ENCODE results near the gene VENTX. TPM values are rescaled to one million over a fixed set of nuclear protein-coding genes. Genes with fewer than 3 reads are reported as not detected.

The VENTX gene
- polyA plus RNA-seq, 3 donors from 2014 or later: 0.24 TPM; not detected in 2

DNA sequence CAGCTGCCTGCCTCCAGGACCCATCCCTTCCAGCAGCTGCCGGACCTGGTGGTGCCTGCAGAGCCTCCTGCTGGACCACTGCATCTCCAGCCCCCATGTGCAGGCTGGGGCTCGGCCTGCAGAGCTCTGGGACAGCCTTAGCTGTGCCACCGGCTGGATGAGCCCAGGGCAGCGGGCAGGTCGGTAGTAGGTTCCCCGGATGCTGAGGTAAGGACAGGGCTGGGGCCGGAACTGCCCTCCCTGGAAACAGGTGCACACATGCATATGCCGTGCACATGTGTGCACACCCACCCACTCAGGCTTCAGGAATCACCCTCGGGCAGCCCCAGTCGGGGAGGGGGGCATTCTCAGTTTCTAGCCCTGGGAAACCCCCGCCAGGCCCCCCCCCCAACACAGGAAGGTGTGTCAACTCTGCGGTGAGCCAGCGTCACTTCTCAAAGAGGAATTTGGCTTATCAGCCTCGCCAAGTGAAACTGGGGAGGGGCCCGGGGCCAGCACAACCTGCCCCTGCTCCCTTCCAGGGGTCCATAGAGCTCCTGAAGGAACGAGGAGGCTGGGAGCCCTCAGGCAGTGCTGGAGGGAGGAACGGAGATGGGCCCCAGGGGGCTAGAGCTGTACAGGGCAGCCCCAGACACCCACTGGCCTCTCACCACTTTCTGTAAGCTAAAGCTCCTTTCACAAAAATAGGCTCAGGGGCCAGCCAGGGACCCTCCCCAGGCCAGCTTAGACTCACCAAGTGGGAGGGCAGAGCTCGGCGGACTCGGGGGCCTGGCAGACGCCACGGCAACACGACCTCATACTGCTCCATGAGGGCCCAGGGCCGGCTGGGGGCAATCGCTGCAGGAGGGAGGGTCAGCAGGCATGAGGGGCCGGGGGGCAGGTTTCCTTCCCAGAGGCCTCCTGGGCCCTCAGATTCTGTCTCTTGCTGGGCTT, 37.4 kb downstream of the VENTX start:
- peaks cover 26 to 38% of the 10 kb centered on the region in 2 donors for H3K4me1 Mint-ChIP-seq
- H3K27ac Mint-ChIP-seq: peak overlapping the region; percentile 92 to 100 (median 96)
- no peaks in the 10 kb centered on the region for H3K36me3 Mint-ChIP-seq
- H3K27me3 Mint-ChIP-seq (ENCODE audit: low read depth in 3 of 3): peaks cover 18 to 34% (median 19%) of the 10 kb centered on the region in 3 donors
- no peaks in the 10 kb centered on the region for H3K9me3 Mint-ChIP-seq
- DNase-seq: peak; percentile 79 to 81 (median 81)
- peak overlapping the region; percentile 92 to 94 (median 93) for H3K4me3 Mint-ChIP-seq

GRCh38 chr10:133275684-133276092, 38.0 kb downstream of the VENTX start:
- no peaks in the 10 kb centered on the region for H3K9me3 Mint-ChIP-seq
- peaks cover 18 to 34% (median 19%) of the 10 kb centered on the region in 3 donors for H3K27me3 Mint-ChIP-seq (ENCODE audit: low read depth in 3 of 3)
- peak overlapping the region; percentile 92 to 94 (median 93) for H3K4me3 Mint-ChIP-seq
- peak overlapping the region; percentile 92 to 100 (median 96) for H3K27ac Mint-ChIP-seq
- DNase-seq: peak; percentile 52 to 64 (median 63)
- H3K4me1 Mint-ChIP-seq: peaks cover 29 to 42% of the 10 kb centered on the region in 2 donors
- H3K36me3 Mint-ChIP-seq: no peaks in the 10 kb centered on the region

GRCh38 chr10:133276100-133276434, 38.4 kb downstream of the VENTX start:
- peak overlapping the region; percentile 92 to 94 (median 93) for H3K4me3 Mint-ChIP-seq
- peaks cover 18 to 34% (median 19%) of the 10 kb centered on the region in 3 donors for H3K27me3 Mint-ChIP-seq (ENCODE audit: low read depth in 3 of 3)
- H3K36me3 Mint-ChIP-seq: no peaks in the 10 kb centered on the region
- no peak for DNase-seq
- peak overlapping the region; percentile 92 to 100 (median 96) for H3K27ac Mint-ChIP-seq
- H3K4me1 Mint-ChIP-seq: peaks cover 29 to 42% of the 10 kb centered on the region in 2 donors
- H3K9me3 Mint-ChIP-seq: no peaks in the 10 kb centered on the region

DNA sequence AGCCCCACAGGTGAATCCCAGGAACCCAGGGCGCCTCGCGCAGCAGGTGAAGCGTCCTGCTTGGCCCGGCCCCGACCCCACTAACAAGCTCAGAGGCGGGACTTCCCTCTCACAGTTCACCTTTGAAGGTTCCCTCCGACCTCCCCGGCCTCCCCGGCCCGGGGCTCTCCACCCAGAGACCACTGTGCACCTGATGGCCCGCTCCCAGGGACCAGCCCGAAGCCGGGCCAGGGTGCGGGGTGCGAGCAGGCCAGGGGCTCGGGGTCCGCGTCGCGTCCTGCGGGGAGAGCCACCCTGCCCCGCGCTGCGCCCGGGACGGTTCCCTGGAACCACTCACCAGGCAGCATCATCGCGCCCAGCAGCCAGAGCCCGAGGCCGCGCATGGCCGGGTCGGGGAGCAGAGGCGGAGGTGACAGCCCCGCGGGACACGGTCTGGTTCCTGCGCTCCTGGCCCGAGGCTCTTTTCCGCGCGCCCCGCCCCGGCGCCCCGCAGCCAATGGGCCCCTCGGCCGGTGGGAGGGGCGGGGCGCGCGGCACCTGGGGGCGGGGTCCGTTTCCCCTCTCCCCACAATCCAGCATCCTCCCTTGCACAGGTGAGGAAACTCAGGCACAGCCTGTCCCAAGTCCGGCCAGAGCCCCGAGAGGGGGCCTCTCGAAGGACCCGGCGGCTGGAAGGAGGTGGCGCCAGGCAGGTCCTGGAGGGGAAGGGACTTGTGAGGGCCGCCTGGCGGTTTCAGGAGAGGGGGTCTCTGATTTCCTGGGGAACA, 39.0 kb downstream of the VENTX start, which contains the start of gene ADAM8:
Gene ADAM8, minus strand, starts transcription at position 434 of the 767 bp plus-strand sequence. Its CDS starts 51 bp downstream, at position 383.
- peak within 1 kb of the TSS; percentile 93 to 99 (median 98) for H3K4me3 Mint-ChIP-seq
- H3K27ac Mint-ChIP-seq: peak within 1 kb of the TSS; percentile 99 to 100 (median 100)
- peak; percentile 69 to 70 (median 69) for DNase-seq
- H3K4me1 Mint-ChIP-seq: peaks cover 29 to 42% of the 10 kb centered on the region in 2 donors
- no peaks in the 10 kb centered on the region for H3K9me3 Mint-ChIP-seq
- H3K36me3 Mint-ChIP-seq: no peaks in the 10 kb centered on the region
- H3K27me3 Mint-ChIP-seq (ENCODE audit: low read depth in 3 of 3): peaks cover 18 to 34% (median 19%) of the 10 kb centered on the region in 3 donors

GRCh38 chr10:133277277-133277992, 39.8 kb downstream of the VENTX start:
- Mint-ChIP-seq H3K9me3 (no peaks in the 10 kb centered on the region), H3K4me3 (peak overlapping the region; percentile 93 to 99 (median 98)), H3K36me3 (peaks cover 0 to 8% (median 0%) of the 10 kb centered on the region in 3 donors), H3K4me1 (peaks cover 29 to 42% of the 10 kb centered on the region in 2 donors), H3K27ac (peak overlapping the region; percentile 99 to 100 (median 100)), H3K27me3 (ENCODE audit: low read depth in 3 of 3) (peaks cover 18 to 34% (median 19%) of the 10 kb centered on the region in 3 donors)
- peak; percentile 51 to 66 (median 65) for DNase-seq

DNA sequence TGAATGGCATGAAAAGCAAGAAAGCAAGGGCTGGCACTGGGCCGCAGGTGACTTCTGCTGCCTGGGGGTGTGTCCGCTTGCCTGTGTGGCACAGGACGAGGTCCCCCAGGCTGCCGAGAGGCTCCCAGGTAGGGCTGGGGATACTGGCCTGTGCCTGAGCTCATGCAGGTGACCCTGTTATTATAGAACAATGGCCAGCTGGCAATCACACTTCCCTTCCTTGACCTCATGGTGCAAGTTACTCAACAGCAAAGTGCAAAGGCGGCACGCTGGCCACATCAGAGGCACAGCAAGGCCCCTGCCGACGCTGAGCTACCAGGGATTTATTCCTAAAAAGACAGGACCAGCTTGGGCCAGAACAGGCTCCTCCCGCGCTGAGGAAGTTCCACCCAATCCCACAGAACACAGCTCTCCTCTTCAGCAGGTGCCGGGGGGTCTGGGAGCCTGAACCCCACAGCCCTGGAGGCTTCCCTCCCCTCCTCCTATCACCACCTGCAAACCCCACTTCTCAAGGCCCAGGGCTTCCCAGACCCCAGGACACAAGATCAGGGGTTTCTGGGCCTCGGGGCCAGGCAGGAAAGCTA, 40.4 kb downstream of the VENTX start:
- DNase-seq: peak in 2 of 3 donors; percentile 32 to 43
- Mint-ChIP-seq H3K9me3 (no peaks in the 10 kb centered on the region), H3K27me3 (ENCODE audit: low read depth in 3 of 3) (peaks cover 18 to 34% (median 19%) of the 10 kb centered on the region in 3 donors), H3K36me3 (peaks cover 0 to 10% (median 0%) of the 10 kb centered on the region in 3 donors), H3K27ac (peak overlapping the region; percentile 99 to 100 (median 100)), H3K4me1 (peaks cover 29 to 42% of the 10 kb centered on the region in 2 donors), H3K4me3 (peak overlapping the region; percentile 93 to 99 (median 98))

- H3K27ac Mint-ChIP-seq: peak overlapping the region; percentile 99 to 100 (median 100)
Observed at GRCh38 chr10:133278577-133279265, 41.1 kb downstream of the VENTX start.

DNA sequence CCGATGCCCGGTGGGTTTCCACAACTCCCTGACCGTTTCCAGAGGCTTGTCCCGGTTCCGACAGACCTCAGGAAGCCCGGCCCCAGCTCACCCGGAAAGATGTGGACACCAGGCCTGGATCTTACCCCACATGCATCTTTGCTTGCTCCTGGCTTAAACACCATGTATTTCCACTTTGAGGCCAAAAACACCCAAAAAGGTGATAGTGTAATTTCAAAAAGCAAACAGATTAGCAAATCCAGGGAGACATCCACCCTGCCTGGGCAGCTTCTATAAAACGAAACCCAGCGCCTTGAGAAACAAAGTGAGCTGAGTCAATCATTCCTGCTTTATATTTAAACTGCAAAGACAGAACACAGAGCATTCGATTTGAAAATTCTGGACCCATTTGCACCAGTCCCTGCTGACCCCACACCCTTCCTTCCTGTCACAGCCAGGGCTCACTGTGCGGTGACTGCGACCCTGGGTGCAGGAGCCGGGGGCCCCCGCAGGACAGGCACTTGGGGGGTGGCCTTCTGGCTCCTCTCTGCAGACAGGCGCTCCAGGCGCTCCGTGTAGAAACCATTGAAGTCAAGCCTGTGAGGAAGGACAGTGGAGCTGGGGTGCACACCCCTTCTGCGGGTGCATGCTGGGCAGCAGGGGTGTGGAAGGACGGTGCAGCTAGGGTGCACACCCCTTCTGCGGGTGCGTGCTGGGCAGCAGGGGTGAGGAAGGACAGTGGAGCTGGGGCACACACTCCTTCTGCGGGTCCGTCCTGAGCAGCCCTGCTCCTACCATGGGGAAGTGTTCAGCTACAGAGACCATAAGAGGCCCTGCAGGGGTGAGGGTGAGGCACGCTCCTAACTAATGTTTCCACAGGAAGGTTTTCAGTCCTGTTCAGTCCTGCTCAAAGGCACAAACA, 41.9 kb downstream of the VENTX start:
- Mint-ChIP-seq H3K4me3 (peak overlapping the region; percentile 93 to 99 (median 98)), H3K27ac (peak overlapping the region; percentile 99 to 100 (median 100)), H3K9me3 (no peaks in the 10 kb centered on the region), H3K27me3 (ENCODE audit: low read depth in 3 of 3) (peaks cover 17 to 34% (median 19%) of the 10 kb centered on the region in 3 donors), H3K36me3 (peaks cover 3 to 18% (median 5%) of the 10 kb centered on the region in 3 donors), H3K4me1 (peaks cover 29 to 41% of the 10 kb centered on the region in 2 donors)
- peak; percentile 38 to 43 (median 42) for DNase-seq

More at GRCh38 chr10:133278577-133279265, 41.1 kb downstream of the VENTX start:
- Mint-ChIP-seq H3K27me3 (ENCODE audit: low read depth in 3 of 3) (peaks cover 18 to 34% (median 19%) of the 10 kb centered on the region in 3 donors), H3K4me1 (peaks cover 29 to 42% of the 10 kb centered on the region in 2 donors), H3K36me3 (peaks cover 2 to 12% (median 2%) of the 10 kb centered on the region in 3 donors), H3K9me3 (no peaks in the 10 kb centered on the region), H3K4me3 (peak overlapping the region; percentile 93 to 99 (median 98))
- peak; percentile 93 to 94 (median 94) for DNase-seq

DNA sequence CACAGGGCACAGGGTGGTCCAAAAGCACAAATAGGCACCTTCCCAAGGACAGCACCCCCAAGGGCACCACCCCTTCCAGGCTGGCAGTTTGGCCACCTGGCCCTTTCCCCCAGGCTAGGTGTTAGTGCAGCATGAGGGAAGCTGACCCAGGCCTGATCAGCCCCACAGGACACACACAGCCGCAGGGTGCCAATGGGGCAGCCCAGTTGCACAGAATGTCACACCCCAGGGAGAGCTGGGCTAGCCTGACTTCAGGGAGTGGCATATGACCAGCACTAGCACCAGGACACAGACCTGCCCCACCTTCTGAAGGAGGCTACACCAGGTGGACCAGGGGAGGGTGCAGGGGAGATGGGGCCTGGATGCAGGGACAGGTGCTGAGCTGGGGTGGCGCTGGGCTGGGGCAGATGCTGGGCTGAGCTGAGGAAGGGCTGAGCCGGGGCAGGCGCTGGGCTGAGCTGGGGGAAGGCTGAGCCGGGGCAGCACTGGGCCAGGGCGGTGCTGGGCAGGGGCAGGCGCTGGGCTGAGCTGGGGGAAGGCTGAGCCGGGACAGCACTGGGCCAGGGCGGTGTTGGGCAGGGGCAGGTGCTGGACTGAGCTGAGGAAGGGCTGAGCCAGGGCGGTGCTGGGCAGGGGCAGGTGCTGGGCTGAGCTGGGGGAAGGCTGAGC, 42.9 kb downstream of the VENTX start:
- Mint-ChIP-seq H3K27ac (peak overlapping the region; percentile 99 to 100 (median 100)), H3K9me3 (no peaks in the 10 kb centered on the region)
- DNase-seq: no peak

DNA sequence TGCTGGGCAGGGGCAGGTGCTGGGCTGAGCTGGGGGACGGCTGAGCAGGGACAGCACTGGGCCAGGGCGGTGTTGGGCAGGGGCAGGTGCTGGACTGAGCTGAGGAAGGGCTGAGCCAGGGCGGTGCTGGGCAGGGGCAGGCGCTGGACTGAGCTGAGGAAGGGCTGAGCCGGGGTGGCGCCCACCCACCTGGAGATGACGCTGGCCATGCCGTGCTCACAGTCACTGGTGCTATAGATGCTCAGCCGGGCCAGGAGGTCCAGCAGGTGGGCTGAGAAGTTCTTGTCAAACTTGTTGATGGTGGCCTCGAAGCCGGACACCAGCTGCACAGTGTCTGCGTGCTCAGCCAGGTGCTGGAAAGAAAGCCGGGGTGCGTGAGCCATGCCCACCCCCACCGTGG, 43.4 kb downstream of the VENTX start:
- DNase-seq: no peak
- H3K4me1 Mint-ChIP-seq: peaks cover 29 to 33% of the 10 kb centered on the region in 2 donors
- no peak overlapping the region for H3K4me3 Mint-ChIP-seq
- H3K36me3 Mint-ChIP-seq: peaks cover 11 to 30% (median 14%) of the 10 kb centered on the region in 3 donors
- no peaks in the 10 kb centered on the region for H3K9me3 Mint-ChIP-seq
- peak overlapping the region in 2 of 6 donors; percentile 40 to 100 for H3K27ac Mint-ChIP-seq
- peaks cover 9 to 23% (median 14%) of the 10 kb centered on the region in 3 donors for H3K27me3 Mint-ChIP-seq (ENCODE audit: low read depth in 3 of 3)

More for the DNA sequence above, 42.9 kb downstream of the VENTX start:
- Mint-ChIP-seq H3K36me3 (peaks cover 5 to 24% (median 9%) of the 10 kb centered on the region in 3 donors), H3K4me3 (peak overlapping the region in 4 of 5 donors; percentile 93 to 99 (median 97)), H3K4me1 (peaks cover 29 to 37% of the 10 kb centered on the region in 2 donors), H3K27me3 (ENCODE audit: low read depth in 3 of 3) (peaks cover 13 to 28% (median 19%) of the 10 kb centered on the region in 3 donors)
